Caco-2 (cell line): Measurements from ENCODE around the gene NEMP2. TPM values are rescaled to one million over a fixed set of nuclear protein-coding genes. Genes with fewer than 3 reads are reported as not detected.
"Not testable (repeated sequence)": the region's sequence is repeated elsewhere in the genome, so short reads cannot be mapped to it uniquely, and the experiment has no call there.

Source experiments
- BruUV-seq: library from RNA; stranded (reverse); fragments of 400-500 nt; replicated peaks from 2 replicates; lab custom pipeline; 2021; lab: Mats Ljungman, UMichigan
- CTCF ChIA-PET: fragments of 300-600 bp; sonication (Branson Sonifier 250); formaldehyde crosslinking; loops from one replicate; lab custom pipeline; 2022; ENCODE audit warnings: antibody characterized with exemption; lab: Charles Lee
- POLR2A ChIA-PET: fragments of 300-600 bp; sonication (Branson Sonifier 250); formaldehyde crosslinking; loops from one replicate; lab custom pipeline; 2022; ENCODE audit warnings: antibody characterized with exemption; lab: Charles Lee
- DNase-seq, 2 experiments: peaks; one replicate each; pipeline versions ENCODE4 v3.0.0 to v3.0.0-alpha.2; 2020 to 2022
- H3K27me3 ChIP-seq: replicated peaks from 2 replicates; pipeline ENCODE4 v1.6.0; 2011; ENCODE audit warnings: low read length; ENCODE audit not compliant: control insufficient read depth, insufficient read depth
- H3K36me3 ChIP-seq: 2 replicates; pipeline ENCODE4 v1.5.1; 2011; ENCODE audit warnings: low read length; ENCODE audit not compliant: control insufficient read depth, insufficient read depth
- H3K4me1 ChIP-seq: fragments of 250-450 bp; sonication (Bioruptor Pico); 2 replicates; pipeline ENCODE4 v1.5.1; 2020; ENCODE audit warnings: mild to moderate bottlenecking
- H3K4me3 ChIP-seq: 2 replicates; pipeline ENCODE4 v1.5.1; 2011; ENCODE audit warnings: low read depth, mild to moderate bottlenecking, control low read depth, low read length
- H3K9me3 ChIP-seq: fragments of 250-450 bp; sonication (Bioruptor Pico); 2 replicates; pipeline ENCODE4 v1.5.1; 2020; ENCODE audit warnings: mild to moderate bottlenecking, moderate library complexity
- H3K27ac Mint-ChIP-seq: one replicate; pipeline ENCODE4 v1.8.0; 2022; ENCODE audit warnings: mixed read lengths; ENCODE audit not compliant: unreplicated experiment
- H3K27me3 Mint-ChIP-seq: one replicate; pipeline ENCODE4 v1.8.0; 2022; ENCODE audit warnings: mixed read lengths; ENCODE audit not compliant: insufficient read depth, unreplicated experiment
- H3K36me3 Mint-ChIP-seq: one replicate; pipeline ENCODE4 v1.8.0; 2022; ENCODE audit warnings: mild to moderate bottlenecking, mixed read lengths; ENCODE audit not compliant: insufficient read depth, unreplicated experiment
- H3K4me1 Mint-ChIP-seq: one replicate; pipeline ENCODE4 v1.8.0; 2022; ENCODE audit warnings: low read depth, mixed read lengths; ENCODE audit not compliant: unreplicated experiment
- H3K4me3 Mint-ChIP-seq: one replicate; pipeline ENCODE4 v1.8.0; 2022; ENCODE audit warnings: mild to moderate bottlenecking, moderate library complexity, mixed read lengths; ENCODE audit not compliant: unreplicated experiment
- H3K9me3 Mint-ChIP-seq: one replicate; pipeline ENCODE4 v1.8.0; 2022; ENCODE audit warnings: mixed read lengths; ENCODE audit not compliant: unreplicated experiment
- intact Hi-C: fragments of 100-400 bp; cut with micrococcal nuclease; formaldehyde crosslinking; loops from one replicate; pipeline ENCODE4 v1.10.0; 2022; ENCODE audit not compliant: unreplicated experiment
- total RNA-seq: library from RNA; stranded (reverse); gene quantifications from 2 replicates; pipeline ENCODE4 v1.2.3, GENCODE V29; 2022
- TF ChIP-seq, protein P1 (sequence below), 2 experiments: fragments of 200-600 bp in 1 of 2; IDR thresholded peaks; 1 replicate in 1 of 2; 2 replicates in 1 of 2; pipeline versions ENCODE4 v1.5.1 to v1.8.0; 2011 to 2022; ENCODE audit warnings: antibody characterized with exemption in 1 of 2, control low read depth in 1 of 2, inconsistent platforms in 1 of 2, low read depth in 1 of 2, low read length in 1 of 2, mild to moderate bottlenecking in 1 of 2, moderate library complexity in 1 of 2; ENCODE audit not compliant: insufficient read depth in 1 of 2, severe bottlenecking in 1 of 2, unreplicated experiment in 1 of 2

NEMP2 gene
- total RNA-seq, 1 experiment from 2014 or later = 19.1 TPM

DNA sequence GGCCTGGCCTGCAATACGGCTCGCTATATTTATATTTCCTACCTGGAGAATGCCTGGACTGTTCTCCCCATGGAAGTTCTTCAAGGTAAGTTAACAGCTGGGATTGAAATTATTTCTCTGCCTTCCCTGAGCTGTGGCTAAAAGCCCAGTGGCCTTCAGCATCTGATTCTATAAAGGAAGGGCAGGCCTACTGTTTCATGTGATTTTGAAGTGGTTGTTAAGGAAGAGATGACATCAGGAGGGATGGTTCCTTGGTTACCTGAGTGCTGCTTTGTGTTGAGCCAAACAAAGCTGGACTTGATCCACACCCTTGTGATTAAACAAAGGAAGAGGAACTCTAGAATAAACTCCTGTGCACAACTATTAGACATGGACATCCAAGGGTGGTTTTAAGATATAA, 64.8 kb downstream of the NEMP2 start:
- Histone ChIP-seq H3K27me3 (no peaks in the 10 kb centered on the region), H3K4me1 (no peaks in the 10 kb centered on the region), H3K36me3 (no peaks in the 10 kb centered on the region), H3K9me3 (no peaks in the 10 kb centered on the region), H3K4me3 (no peak overlapping the region)
- ChIA-PET CTCF (no interaction called here), POLR2A (no interaction called here)
- intact Hi-C loops = no loop called here
- no peaks in the 10 kb centered on the region for H3K36me3 Mint-ChIP-seq
- TF ChIP-seq, protein P1, sequence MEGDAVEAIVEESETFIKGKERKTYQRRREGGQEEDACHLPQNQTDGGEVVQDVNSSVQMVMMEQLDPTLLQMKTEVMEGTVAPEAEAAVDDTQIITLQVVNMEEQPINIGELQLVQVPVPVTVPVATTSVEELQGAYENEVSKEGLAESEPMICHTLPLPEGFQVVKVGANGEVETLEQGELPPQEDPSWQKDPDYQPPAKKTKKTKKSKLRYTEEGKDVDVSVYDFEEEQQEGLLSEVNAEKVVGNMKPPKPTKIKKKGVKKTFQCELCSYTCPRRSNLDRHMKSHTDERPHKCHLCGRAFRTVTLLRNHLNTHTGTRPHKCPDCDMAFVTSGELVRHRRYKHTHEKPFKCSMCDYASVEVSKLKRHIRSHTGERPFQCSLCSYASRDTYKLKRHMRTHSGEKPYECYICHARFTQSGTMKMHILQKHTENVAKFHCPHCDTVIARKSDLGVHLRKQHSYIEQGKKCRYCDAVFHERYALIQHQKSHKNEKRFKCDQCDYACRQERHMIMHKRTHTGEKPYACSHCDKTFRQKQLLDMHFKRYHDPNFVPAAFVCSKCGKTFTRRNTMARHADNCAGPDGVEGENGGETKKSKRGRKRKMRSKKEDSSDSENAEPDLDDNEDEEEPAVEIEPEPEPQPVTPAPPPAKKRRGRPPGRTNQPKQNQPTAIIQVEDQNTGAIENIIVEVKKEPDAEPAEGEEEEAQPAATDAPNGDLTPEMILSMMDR (IDR thresholded peaks at IDR 0.05; ENCODE audit: insufficient read depth in 1 of 2, low read depth in 1 of 2, low read length in 1 of 2, severe bottlenecking in 1 of 2, unreplicated experiment in 1 of 2) = no peak
- H3K4me1 Mint-ChIP-seq = peaks cover 6% of the 10 kb centered on the region
- no peak overlapping the region for H3K27ac Mint-ChIP-seq
- no TSS peak for BruUV-seq
- peaks cover 9% of the 10 kb centered on the region for H3K9me3 Mint-ChIP-seq
- DNase-seq = no peak
- no peak overlapping the region for H3K4me3 Mint-ChIP-seq
- H3K27me3 Mint-ChIP-seq = no peaks in the 10 kb centered on the region

DNA sequence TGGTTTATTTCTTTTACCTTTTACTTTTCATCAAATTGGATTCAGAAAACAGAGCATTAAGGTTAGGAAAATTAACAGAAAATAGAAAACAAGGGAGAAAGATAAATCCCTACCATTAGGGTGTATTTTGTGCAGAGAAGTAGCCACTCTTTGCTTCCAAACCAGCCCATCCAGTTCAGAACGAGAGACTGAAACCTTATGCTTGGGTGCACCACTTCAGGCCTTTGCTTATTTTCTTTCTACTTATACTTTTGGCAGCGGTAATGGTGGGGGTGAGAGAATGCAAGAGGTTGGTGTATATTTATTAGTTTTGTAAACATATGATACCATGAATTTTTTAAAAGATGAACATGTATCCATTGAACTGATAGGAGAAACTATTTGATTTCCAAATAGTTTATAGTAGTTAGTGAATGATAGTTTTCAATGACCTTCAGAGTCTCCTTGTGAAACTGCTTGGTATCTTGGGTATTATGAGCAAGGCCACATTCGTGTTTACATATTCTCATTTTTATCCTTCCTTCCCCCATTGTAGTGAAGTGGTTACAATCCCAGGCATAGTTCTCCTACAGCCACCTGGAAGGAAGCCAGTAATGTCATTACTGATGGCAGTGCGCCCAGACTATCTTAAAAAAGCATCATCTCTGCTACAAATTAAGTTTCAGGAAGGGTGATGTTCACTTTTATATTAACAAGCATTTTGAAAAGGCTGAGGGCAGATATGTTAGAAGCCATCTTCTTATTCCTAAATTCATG, 65.5 kb downstream of the NEMP2 start:
- POLR2A ChIA-PET = no interaction called here
- H3K4me3 Mint-ChIP-seq = no peak overlapping the region
- no peaks in the 10 kb centered on the region for H3K36me3 Mint-ChIP-seq
- Histone ChIP-seq H3K36me3 (no peaks in the 10 kb centered on the region), H3K27me3 (no peaks in the 10 kb centered on the region), H3K4me1 (no peaks in the 10 kb centered on the region), H3K4me3 (no peak overlapping the region), H3K9me3 (no peaks in the 10 kb centered on the region)
- BruUV-seq = no TSS peak
- TF ChIP-seq, protein P1 (IDR thresholded peaks at IDR 0.05; ENCODE audit: insufficient read depth in 1 of 2, low read depth in 1 of 2, low read length in 1 of 2, severe bottlenecking in 1 of 2, unreplicated experiment in 1 of 2) = no peak
- H3K27ac Mint-ChIP-seq = no peak overlapping the region
- peaks cover 9% of the 10 kb centered on the region for H3K9me3 Mint-ChIP-seq
- H3K27me3 Mint-ChIP-seq = no peaks in the 10 kb centered on the region
- intact Hi-C loops = no loop called here
- H3K4me1 Mint-ChIP-seq = peaks cover 6% of the 10 kb centered on the region
- CTCF ChIA-PET = no interaction called here
- DNase-seq = no peak

DNA sequence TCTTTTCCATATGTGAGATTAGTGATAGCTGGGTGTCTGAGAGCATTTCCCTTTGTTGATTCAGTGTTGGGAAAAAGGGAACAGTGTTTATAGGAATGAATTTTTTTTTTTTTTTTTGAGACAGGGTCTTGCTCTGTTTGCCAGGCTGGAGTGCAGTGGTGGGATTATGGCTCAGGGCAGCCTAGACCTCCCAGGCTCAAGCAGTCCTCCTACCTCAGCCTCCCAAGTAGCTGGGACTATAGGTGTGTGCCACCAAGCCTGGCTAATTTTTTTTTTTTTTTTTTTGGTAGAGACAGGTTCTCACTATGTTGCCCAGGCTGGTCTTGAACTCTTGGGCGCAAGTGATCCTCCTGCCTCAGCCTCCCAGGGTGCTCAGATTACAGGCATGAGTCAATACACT, 66.2 kb downstream of the NEMP2 start:
- intact Hi-C loops, CTCF ChIA-PET, H3K36me3 ChIP-seq, H3K27me3 Mint-ChIP-seq, BruUV-seq, H3K9me3 Mint-ChIP-seq, DNase-seq, H3K27ac Mint-ChIP-seq, H3K36me3 Mint-ChIP-seq, H3K27me3 ChIP-seq, H3K4me3 Mint-ChIP-seq, H3K4me1 ChIP-seq, POLR2A ChIA-PET, H3K4me3 ChIP-seq, H3K4me1 Mint-ChIP-seq, H3K9me3 ChIP-seq: not testable (repeated sequence)
